Small intestine (tissue), 7 donors: ENCODE data around the gene FAM110A. TPM values are rescaled to one million over a fixed set of nuclear protein-coding genes. Genes with fewer than 3 reads are reported as not detected.
"Not testable (repeated sequence)": the region's sequence is repeated elsewhere in the genome, so short reads cannot be mapped to it uniquely, and the experiment has no call there.

Source experiments
- DNase-seq, 2 donors: peaks; one replicate each; pipeline versions ENCODE4 v3.0.0 to v3.0.0-alpha.2; 2013
- FAIRE-seq: peaks from 2 replicates; lab custom pipeline; 2012; peaks lifted over from hg19 to GRCh38; lab: Jason Lieb, UNC
- H3K27ac ChIP-seq, 3 donors: one replicate each; pipeline ENCODE4 v1.5.1; 2013; ENCODE audit warnings: low read length in 2 of 3, mild to moderate bottlenecking in 2 of 3, control low read depth in 1 of 3, inconsistent platforms in 1 of 3, low read depth in 1 of 3, moderate library complexity in 1 of 3
- H3K27me3 ChIP-seq, 3 donors: one replicate each; pipeline ENCODE4 v1.6.1; 2013; ENCODE audit warnings: low read length in 3 of 3, inconsistent platforms in 1 of 3; ENCODE audit not compliant: control insufficient read depth in 3 of 3, insufficient read depth in 3 of 3
- H3K36me3 ChIP-seq, 3 donors: one replicate each; pipeline ENCODE4 v1.6.1; 2013; ENCODE audit warnings: low read length in 3 of 3, inconsistent platforms in 1 of 3, low read depth in 1 of 3, mild to moderate bottlenecking in 1 of 3, moderate library complexity in 1 of 3; ENCODE audit not compliant: control insufficient read depth in 3 of 3, insufficient read depth in 2 of 3
- H3K4me1 ChIP-seq, 3 donors: one replicate each; pipeline ENCODE4 v1.6.1; 2013; ENCODE audit warnings: low read length in 2 of 3, inconsistent platforms in 1 of 3, low read depth in 1 of 3, mild to moderate bottlenecking in 1 of 3, moderate library complexity in 1 of 3; ENCODE audit not compliant: control insufficient read depth in 3 of 3, insufficient read depth in 2 of 3
- H3K4me3 ChIP-seq, 3 donors: one replicate each; pipeline ENCODE4 v1.5.1; 2013; ENCODE audit warnings: low read length in 3 of 3, control low read depth in 1 of 3, inconsistent platforms in 1 of 3, low read depth in 1 of 3, mild to moderate bottlenecking in 1 of 3, moderate library complexity in 1 of 3
- H3K9me3 ChIP-seq, 2 donors: one replicate each; pipeline ENCODE4 v1.6.1; 2013; ENCODE audit warnings: low read depth in 1 of 2, low read length in 1 of 2; ENCODE audit not compliant: control insufficient read depth in 2 of 2, insufficient read depth in 1 of 2
- WGBS, 3 donors: extraction: QIAGEN DNeasy Blood & Tissue Kit; methylation state at CpG; one replicate each; pipeline ENCODE4 v1.1.7; 2013; 5-methylcytosine and 5-hydroxymethylcytosine counted together
- polyA plus RNA-seq, 4 donors: library from polyadenylated mRNA; stranded (reverse) in 3 of 4; unstranded in 1 of 4; fragments of 200-250 nt in 3 of 4; fragments of 120-200 nt in 1 of 4; gene quantifications; one replicate each; pipeline versions ENCODE4 v1.2.1 to v1.2.3, GENCODE V29; 2013
- donor health status: healthy with polysubstance abuse.
- donor health status: control.
- donor health status: control.
- donor health status: Bipolar disorder and iron deficiency.
- donor health status: healthy.

FAM110A gene
- polyA plus RNA-seq, 4 donors: 7.6 to 14.1 (median 11.7) TPM

- FAIRE-seq, H3K27me3 ChIP-seq, DNase-seq, H3K4me3 ChIP-seq, H3K27ac ChIP-seq, H3K9me3 ChIP-seq, H3K4me1 ChIP-seq, H3K36me3 ChIP-seq: not testable (repeated sequence)
- 62 to 87% (median 73%) methylated on average over 4 to 5 of the region's 5 CpGs for WGBS, 3 donors
Measured at GRCh38 chr20:892371-892770, 58.9 kb downstream of the FAM110A start.

Other genes with a start within 250 kb of the FAM110A start
- gene TCF15, start 223.4 kb upstream of the FAM110A start, polyA plus RNA-seq: under 1 TPM in 2 of 4 donors, not detected in 2; 0.21 to 0.37 TPM
- 10 to 100 TPM in 3 of 4 donors, 1 to 10 TPM in 1; 9.5 to 33.2 (median 30.9) TPM for gene SRXN1, start 180.5 kb upstream of the FAM110A start, polyA plus RNA-seq
- gene SCRT2, start 157.9 kb upstream of the FAM110A start, polyA plus RNA-seq: not detected
- 10 to 100 TPM in 2 of 4 donors, 1 to 10 TPM in 2; 8.5 to 22.1 (median 14.7) TPM for gene SLC52A3, start 65.2 kb upstream of the FAM110A start, polyA plus RNA-seq
- under 1 TPM in 2 of 4 donors, not detected in 2; 0.01 to 0.70 TPM for gene ANGPT4, start 82.6 kb downstream of the FAM110A start, polyA plus RNA-seq
- under 1 TPM in 2 of 4 donors, not detected in 2; 0.19 to 0.31 TPM for gene RSPO4, start 168.6 kb downstream of the FAM110A start, polyA plus RNA-seq